IMR-90 (cell line): Measurements from ENCODE around the gene SMIM33.

Experiments used
- CEBPB ChIP-seq: IDR thresholded peaks from 2 replicates; pipeline ENCODE4 v1.6.1; 2012; ENCODE audit warnings: low read depth, low read length, improper control_type of control experiment
- CTCF ChIP-seq: conservative IDR thresholded peaks from 2 replicates; pipeline ENCODE4 v1.5.1; 2012; ENCODE audit warnings: mild to moderate bottlenecking, low read depth, low read length, improper control_type of control experiment
- POLR2A ChIP-seq: IDR thresholded peaks from 2 replicates; pipeline ENCODE4 v1.6.1; 2012; ENCODE audit warnings: mild to moderate bottlenecking, low read depth, low read length

DNA sequence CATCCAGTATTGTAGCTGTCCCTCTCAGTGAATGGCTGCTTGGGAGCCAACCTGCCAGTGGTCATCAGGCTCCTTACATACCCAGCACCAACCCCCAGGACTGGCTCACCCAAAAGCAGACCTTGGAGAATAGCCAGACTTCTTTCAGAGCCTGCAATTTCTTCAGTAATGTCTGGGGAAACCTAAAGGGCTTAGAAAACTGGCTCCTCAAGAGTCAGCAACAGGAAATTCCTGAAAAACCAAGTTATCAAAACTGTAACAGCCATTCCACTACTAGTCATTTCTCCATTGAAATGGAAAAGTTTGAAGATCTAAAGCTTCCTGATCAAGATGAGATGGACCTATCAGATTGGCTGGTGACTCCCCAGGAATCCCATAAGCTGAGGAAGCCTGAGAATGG lies 24.0 kb downstream of the SMIM33 start:
- TF ChIP-seq CEBPB (no peak), CTCF (no peak), POLR2A (no peak)
